Transverse colon (tissue), 3 donors: ENCODE results near the gene MMP21.

Experiments used
- CTCF ChIP-seq, 5 experiments: fragments of 200-600 bp in 3 of 5; fragments of 450-650 bp in 2 of 5; sonication (generic) in 3 of 5; IDR thresholded peaks; 1 replicate in 2 of 5; 2 replicates in 3 of 5; pipeline ENCODE4 v1.5.1; 2016 to 2017; ENCODE audit warnings: antibody characterized with exemption in 5 of 5, inconsistent platforms in 3 of 5, mild to moderate bottlenecking in 2 of 5, moderate library complexity in 1 of 5
- POLR2A ChIP-seq: fragments of 450-650 bp; IDR thresholded peaks from one replicate; pipeline ENCODE4 v1.6.1; 2016; ENCODE audit warnings: antibody characterized with exemption, mild to moderate bottlenecking, moderate library complexity

GRCh38 chr10:125756853-125757487, 18.7 kb downstream of the MMP21 start:
- TF ChIP-seq CTCF (IDR thresholded peaks at IDR 0.05): no peak
- TF ChIP-seq POLR2A: no peak
